Skeletal muscle tissue (tissue), 5 donors: ENCODE results near the gene GMCL1. TPM values are rescaled to one million over a fixed set of nuclear protein-coding genes. Genes with fewer than 3 reads are reported as not detected.

ENCODE experiments used
- H3K27ac ChIP-seq: one replicate; pipeline ENCODE4 v1.7.0; 2013; ENCODE audit warnings: mild to moderate bottlenecking, low read depth, low read length, inconsistent platforms
- H3K27me3 ChIP-seq, 3 donors: one replicate each; pipeline ENCODE4 v1.7.0; 2013; ENCODE audit warnings: low read length in 3 of 3; ENCODE audit not compliant: control insufficient read depth in 3 of 3, insufficient read depth in 3 of 3
- H3K36me3 ChIP-seq, 3 donors: one replicate each; pipeline ENCODE4 v1.7.0; 2013; ENCODE audit warnings: low read length in 3 of 3; ENCODE audit not compliant: control insufficient read depth in 3 of 3, insufficient read depth in 3 of 3
- H3K4me1 ChIP-seq, 3 donors: one replicate each; pipeline ENCODE4 v1.7.0; 2013; ENCODE audit warnings: low read length in 3 of 3, mild to moderate bottlenecking in 3 of 3; ENCODE audit not compliant: control insufficient read depth in 3 of 3, insufficient read depth in 3 of 3
- H3K4me3 ChIP-seq, 3 donors: one replicate each; pipeline ENCODE4 v1.7.0; 2013; ENCODE audit warnings: low read length in 3 of 3
- H3K9ac ChIP-seq, 3 donors: one replicate each; pipeline ENCODE4 v1.7.0; 2013; ENCODE audit warnings: low read length in 3 of 3, mild to moderate bottlenecking in 3 of 3, moderate library complexity in 2 of 3, low read depth in 1 of 3
- H3K9me3 ChIP-seq, 3 donors: one replicate each; pipeline ENCODE4 v1.7.0; 2013; ENCODE audit warnings: low read length in 3 of 3; ENCODE audit not compliant: control insufficient read depth in 3 of 3
- small RNA-seq: library from RNA; depleted of rRNA; stranded (forward); fragments of <200 nt; gene quantifications from one replicate; pipeline ENCODE3, GENCODE V24; 2014
- total RNA-seq: library from RNA; depleted of rRNA; stranded (reverse); fragments of >200 nt; gene quantifications from one replicate; pipeline ENCODE4 v1.2.3, GENCODE V29; 2014
- donor health status: Osteomylitis.

GMCL1 gene
- total RNA-seq, 1 donor from 2014 or later: 7.8 TPM

GRCh38 chr2:69917852-69918251 is 88.4 kb downstream of the GMCL1 start:
- Histone ChIP-seq H3K27ac (peak overlapping the region; percentile 17), H3K4me3 (no peak overlapping the region), H3K27me3 (no peaks in the 10 kb centered on the region), H3K4me1 (peaks cover 11 to 22% (median 16%) of the 10 kb centered on the region in 3 donors), H3K36me3 (peaks cover 4 to 28% (median 22%) of the 10 kb centered on the region in 3 donors), H3K9ac (peak overlapping the region in 1 of 3 donors; percentile 43), H3K9me3 (no peaks in the 10 kb centered on the region)

GRCh38 chr2:69918401-69918800 is 88.9 kb downstream of the GMCL1 start:
- Histone ChIP-seq H3K27ac (peak overlapping the region; percentile 17), H3K9ac (peak overlapping the region in 1 of 3 donors; percentile 43), H3K4me3 (no peak overlapping the region), H3K4me1 (peaks cover 11 to 22% (median 16%) of the 10 kb centered on the region in 3 donors), H3K27me3 (no peaks in the 10 kb centered on the region), H3K9me3 (no peaks in the 10 kb centered on the region), H3K36me3 (peaks cover 4 to 31% (median 27%) of the 10 kb centered on the region in 3 donors)

- Histone ChIP-seq H3K4me1 (no peaks in the 10 kb centered on the region), H3K27me3 (no peaks in the 10 kb centered on the region), H3K9ac (no peak overlapping the region), H3K9me3 (no peaks in the 10 kb centered on the region), H3K27ac (no peak overlapping the region), H3K4me3 (no peak overlapping the region), H3K36me3 (peaks cover 4 to 29% (median 26%) of the 10 kb centered on the region in 3 donors)
These were observed 93.7 kb downstream of the GMCL1 start for GRCh38 chr2:69923116-69923515.

- Histone ChIP-seq H3K4me1 (peaks cover 0 to 3% (median 0%) of the 10 kb centered on the region in 3 donors), H3K9ac (peak overlapping the region in 1 of 3 donors; percentile 38), H3K4me3 (no peak overlapping the region), H3K9me3 (no peaks in the 10 kb centered on the region), H3K27ac (no peak overlapping the region), H3K36me3 (peaks cover 0 to 13% (median 10%) of the 10 kb centered on the region in 3 donors), H3K27me3 (no peaks in the 10 kb centered on the region)
These were observed 97.5 kb downstream of the GMCL1 start for GRCh38 chr2:69926849-69927515.

Small RNA genes within 50 kb of the gene (small RNA-seq; reads per million reads assigned to genes)
- gene RPL23AP92: not detected

Other genes starting within 250 kb of the GMCL1 start
- gene AAK1, start 185.9 kb upstream of the GMCL1 start, total RNA-seq: 17.7 TPM
- 18.8 TPM for gene ANXA4, start 87.5 kb upstream of the GMCL1 start, total RNA-seq
- 31.8 TPM for gene SNRNP27, start 64.3 kb downstream of the GMCL1 start, total RNA-seq
- gene MXD1, start 85.4 kb downstream of the GMCL1 start, total RNA-seq: 2.1 TPM
- 1.6 TPM for gene ASPRV1, start 132.0 kb downstream of the GMCL1 start, total RNA-seq